ENCODE results near the gene MINDY3.

Gene MINDY3

DNA sequence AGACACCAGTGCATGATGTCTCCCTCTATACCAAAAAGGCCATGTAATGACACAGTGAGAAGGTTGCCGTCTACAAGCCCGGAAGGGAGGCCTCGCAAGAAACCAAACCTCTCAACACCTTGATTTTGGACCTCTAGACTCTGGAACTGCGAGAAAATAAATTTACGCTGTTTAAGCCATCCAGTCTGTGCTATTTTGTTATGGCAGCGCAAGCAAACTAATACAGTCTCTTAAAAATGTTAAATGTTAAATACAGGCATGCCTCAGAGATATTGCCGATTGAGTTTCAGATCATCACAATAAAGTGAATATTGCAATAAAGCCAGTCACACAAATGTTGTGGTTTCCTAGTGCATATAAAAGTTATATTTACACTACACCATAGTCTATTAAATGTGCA lies 5.0 kb upstream of the MINDY3 start:
- DNase-seq (ENCODE audit: low read depth), result no peak
- no peak overlapping the region for H3K4me3 ChIP-seq (ENCODE audit: low read length)
- TF ChIP-seq, protein P1, sequence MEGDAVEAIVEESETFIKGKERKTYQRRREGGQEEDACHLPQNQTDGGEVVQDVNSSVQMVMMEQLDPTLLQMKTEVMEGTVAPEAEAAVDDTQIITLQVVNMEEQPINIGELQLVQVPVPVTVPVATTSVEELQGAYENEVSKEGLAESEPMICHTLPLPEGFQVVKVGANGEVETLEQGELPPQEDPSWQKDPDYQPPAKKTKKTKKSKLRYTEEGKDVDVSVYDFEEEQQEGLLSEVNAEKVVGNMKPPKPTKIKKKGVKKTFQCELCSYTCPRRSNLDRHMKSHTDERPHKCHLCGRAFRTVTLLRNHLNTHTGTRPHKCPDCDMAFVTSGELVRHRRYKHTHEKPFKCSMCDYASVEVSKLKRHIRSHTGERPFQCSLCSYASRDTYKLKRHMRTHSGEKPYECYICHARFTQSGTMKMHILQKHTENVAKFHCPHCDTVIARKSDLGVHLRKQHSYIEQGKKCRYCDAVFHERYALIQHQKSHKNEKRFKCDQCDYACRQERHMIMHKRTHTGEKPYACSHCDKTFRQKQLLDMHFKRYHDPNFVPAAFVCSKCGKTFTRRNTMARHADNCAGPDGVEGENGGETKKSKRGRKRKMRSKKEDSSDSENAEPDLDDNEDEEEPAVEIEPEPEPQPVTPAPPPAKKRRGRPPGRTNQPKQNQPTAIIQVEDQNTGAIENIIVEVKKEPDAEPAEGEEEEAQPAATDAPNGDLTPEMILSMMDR (IDR thresholded peaks at IDR 0.05; ENCODE audit: insufficient read depth, low read depth, low read length, missing control alignments), result no peak

DNA sequence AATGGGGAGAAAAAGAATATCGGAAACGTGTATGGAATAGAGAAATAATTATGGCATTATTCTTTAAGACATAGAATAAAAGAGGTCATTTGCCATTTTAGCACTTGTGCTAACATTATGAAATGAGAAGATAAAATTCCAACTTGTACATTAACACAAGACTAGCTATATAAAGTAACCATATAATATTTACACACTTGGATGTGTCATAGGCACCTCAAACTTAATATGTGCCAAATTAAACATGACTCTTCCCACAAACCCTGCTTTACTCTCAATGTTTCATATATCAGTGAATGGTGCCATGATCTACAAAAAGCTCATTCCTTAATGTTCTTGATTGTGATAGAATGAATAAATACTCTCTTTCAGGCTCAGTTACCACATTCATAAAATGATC lies 4.1 kb upstream of the MINDY3 start:
- TF ChIP-seq, protein P1 (IDR thresholded peaks at IDR 0.05; ENCODE audit: insufficient read depth, low read depth, low read length, missing control alignments), result no peak
- DNase-seq (ENCODE audit: low read depth), result no peak
- no peak overlapping the region for H3K4me3 ChIP-seq (ENCODE audit: low read length)

DNA sequence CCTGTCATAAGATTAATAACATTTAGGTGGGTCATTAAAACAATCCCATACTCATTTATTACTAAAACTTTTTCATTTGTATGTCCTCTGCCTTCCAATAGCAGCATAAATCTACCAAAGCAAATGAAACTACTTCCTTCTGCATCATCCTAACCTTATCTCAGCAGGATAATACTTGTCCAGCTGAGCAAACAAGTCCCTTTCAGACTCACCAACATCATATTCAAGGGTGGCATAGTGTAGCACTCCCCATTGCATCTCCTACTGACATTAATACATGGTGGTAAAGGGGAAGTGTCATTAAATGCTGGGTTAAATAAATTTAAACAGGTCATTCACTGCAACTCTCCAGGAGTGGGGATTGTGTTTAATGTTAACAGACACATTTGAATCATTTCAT lies 3.4 kb upstream of the MINDY3 start:
- TF ChIP-seq, protein P1 (IDR thresholded peaks at IDR 0.05; ENCODE audit: insufficient read depth, low read depth, low read length, missing control alignments), result no peak
- no peak overlapping the region for H3K4me3 ChIP-seq (ENCODE audit: low read length)
- DNase-seq (ENCODE audit: low read depth), result no peak

DNA sequence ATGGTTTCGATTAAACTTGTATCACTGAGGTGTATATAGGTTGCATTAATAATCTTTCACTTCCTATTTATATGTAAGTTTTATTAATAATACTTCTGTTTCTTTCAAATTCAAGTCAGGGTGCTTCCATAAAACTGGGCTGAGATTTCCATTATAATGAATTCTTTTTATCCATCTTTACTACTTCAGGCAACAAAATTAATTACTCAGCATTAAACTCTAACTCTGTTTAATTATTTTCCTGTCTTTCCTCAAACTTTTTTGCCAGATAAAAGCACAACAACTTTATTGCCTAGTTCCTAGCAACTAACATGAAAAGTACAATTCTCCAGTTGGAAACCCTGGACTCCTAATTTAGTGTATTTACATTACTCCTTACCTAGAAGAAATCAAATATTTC lies 3.0 kb upstream of the MINDY3 start:
- TF ChIP-seq, protein P1 (IDR thresholded peaks at IDR 0.05; ENCODE audit: insufficient read depth, low read depth, low read length, missing control alignments), result no peak
- DNase-seq (ENCODE audit: low read depth), result no peak

DNA sequence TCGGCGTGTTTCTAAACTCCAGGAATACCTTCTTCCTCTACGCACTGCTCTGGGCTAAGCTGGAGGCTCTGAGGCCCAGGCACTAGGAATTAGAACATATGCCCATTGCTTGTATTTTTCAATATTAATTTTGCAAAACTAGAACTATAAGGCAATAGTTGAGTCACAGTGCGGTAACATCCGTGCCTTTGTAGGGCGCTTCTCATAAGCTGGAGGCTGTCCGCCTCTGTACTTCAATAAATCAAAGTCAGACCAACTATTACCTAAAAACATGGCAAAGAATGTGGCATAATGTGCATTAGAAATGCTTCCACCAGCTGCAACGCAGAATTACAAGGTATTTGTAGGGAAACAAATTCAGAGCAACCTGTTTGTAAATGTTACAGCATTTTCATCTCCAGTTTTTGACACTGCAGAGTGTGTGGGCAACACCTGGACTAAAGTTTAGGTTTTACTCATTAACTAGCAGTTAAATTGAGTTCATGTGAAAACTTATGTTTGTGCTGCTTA lies 440 bp upstream of the MINDY3 start:
- DNase-seq (ENCODE audit: low read depth), result no peak
- peak overlapping the region; percentile 92 for H3K4me3 ChIP-seq (ENCODE audit: low read length)
- TF ChIP-seq, protein P1 (IDR thresholded peaks at IDR 0.05; ENCODE audit: insufficient read depth, low read depth, low read length, missing control alignments), result no peak

More for the DNA sequence above, 3.0 kb upstream of the MINDY3 start:
- H3K4me3 ChIP-seq (ENCODE audit: low read length), result no peak overlapping the region

DNA sequence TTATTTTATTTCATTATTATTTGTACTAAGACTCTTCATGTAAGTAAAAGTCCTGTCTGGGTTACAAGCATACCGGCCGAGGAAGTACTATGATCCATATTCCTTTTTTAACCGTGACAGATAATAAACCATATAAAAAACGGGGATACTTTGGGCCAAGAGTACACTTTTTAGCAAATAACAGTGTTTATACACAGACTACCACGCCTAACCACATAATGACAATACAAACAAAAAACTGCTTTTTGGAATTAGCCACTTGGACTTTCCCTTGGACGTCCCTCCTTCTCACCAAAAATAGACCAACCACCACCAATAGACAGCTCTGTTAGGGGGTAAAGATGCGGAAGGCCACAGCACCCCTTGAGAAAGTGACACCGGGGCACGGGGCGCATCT lies 800 bp downstream of the MINDY3 start:
- peak overlapping the region; percentile 92 for H3K4me3 ChIP-seq (ENCODE audit: low read length)
- no peak for DNase-seq (ENCODE audit: low read depth)
- TF ChIP-seq, protein P1 (IDR thresholded peaks at IDR 0.05; ENCODE audit: insufficient read depth, low read depth, low read length, missing control alignments), result no peak

DNA sequence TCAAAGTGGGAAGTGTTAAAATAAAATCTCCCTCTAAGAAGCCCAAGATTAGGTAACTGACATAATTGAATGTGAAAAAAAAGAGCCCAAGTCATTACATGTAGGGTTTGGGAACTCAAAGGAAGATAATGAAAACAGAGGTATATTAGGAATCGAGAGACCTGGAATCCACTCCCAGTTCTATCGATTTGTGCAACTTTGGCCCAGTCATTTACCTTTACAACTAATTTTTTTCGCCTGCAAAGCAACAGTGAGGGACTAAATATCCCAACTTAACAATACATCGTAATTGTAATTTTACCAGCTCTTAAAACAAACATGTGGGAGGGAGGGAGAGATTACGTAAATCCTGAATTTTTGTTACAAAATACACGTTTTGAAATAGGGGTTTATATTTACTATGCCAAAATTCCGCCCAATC lies 1.4 kb downstream of the MINDY3 start:
- no peak for DNase-seq (ENCODE audit: low read depth)

More for the DNA sequence above, 1.4 kb downstream of the MINDY3 start:
- TF ChIP-seq, protein P1 (IDR thresholded peaks at IDR 0.05; ENCODE audit: insufficient read depth, low read depth, low read length, missing control alignments), result no peak
- peak overlapping the region; percentile 92 for H3K4me3 ChIP-seq (ENCODE audit: low read length)
